Endometrial microvascular endothelial cells (primary cell): ENCODE results near the gene OGFOD3. TPM values are rescaled to one million over a fixed set of nuclear protein-coding genes. Genes with fewer than 3 reads are reported as not detected.
"Not testable (repeated sequence)": the region's sequence is repeated elsewhere in the genome, so short reads cannot be mapped to it uniquely, and the experiment has no call there.

Source experiments
- in situ Hi-C: cut with HindIII; loops from 2 replicates; pipeline ENCODE4 v1.10.0; 2017; ENCODE audit warnings: low sequenced_read_pairs, low pct_unique_long_range_greater_than_20kb; ENCODE audit errors: inconsistent ontology term
- total RNA-seq: library from RNA; depleted of rRNA; stranded (reverse); fragments of >200 nt; gene quantifications from one replicate; pipeline ENCODE4 v1.2.3, GENCODE V29; 2015; ENCODE audit errors: inconsistent ontology term

Gene OGFOD3
- total RNA-seq, 1 donor from 2014 or later: 33.4 TPM

- in situ Hi-C loops: no loop called here
Observed at GRCh38 chr17:82384730-82385481, 33.5 kb downstream of the OGFOD3 start.

- in situ Hi-C loops: no loop called here
Observed at GRCh38 chr17:82384051-82384729, 34.2 kb downstream of the OGFOD3 start.

DNA sequence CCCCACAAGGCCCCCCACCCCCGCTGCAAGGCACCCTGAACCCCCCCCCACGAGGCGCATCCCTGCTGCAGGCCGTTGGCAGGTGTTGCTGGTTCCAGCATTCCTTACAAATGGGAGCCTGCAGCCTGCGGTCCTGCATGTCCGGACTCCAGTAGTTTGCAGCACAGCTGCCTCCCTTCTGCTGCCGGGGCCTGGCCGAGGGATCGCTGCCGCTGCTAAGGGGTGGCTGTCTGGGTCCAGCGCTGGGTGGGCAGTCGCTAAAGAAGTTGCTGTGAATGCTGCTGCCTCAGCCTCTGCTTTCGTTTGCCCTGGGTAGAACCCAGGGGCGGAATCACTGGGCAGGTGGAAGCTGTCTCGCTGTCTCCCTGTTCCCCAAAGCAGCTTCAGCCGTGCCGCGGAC is 35.0 kb downstream of the OGFOD3 start:
- in situ Hi-C loops: no loop called here

DNA sequence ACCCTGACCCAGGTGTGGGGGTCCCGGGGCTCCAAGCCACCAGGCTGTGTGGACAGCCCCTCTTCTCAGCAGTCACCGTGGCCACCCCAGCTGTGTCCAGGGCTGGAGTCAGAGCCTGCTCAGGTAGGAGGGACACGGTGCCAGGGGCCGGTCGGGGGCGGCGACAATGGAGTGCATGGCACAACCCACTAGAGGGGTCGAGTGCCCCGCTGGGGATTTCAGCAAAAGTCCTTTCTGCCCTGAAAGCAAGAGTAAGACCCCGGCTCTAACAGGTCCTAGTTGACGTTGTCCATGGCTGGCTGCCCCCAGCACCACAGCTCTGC is 35.5 kb downstream of the OGFOD3 start:
- in situ Hi-C loops: no loop called here

- in situ Hi-C loops: not testable (repeated sequence)
Observed at GRCh38 chr17:82382220-82382932, 36.0 kb downstream of the OGFOD3 start.

GRCh38 chr17:82381703-82382009 is 36.7 kb downstream of the OGFOD3 start:
- in situ Hi-C loops: not testable (repeated sequence)

- in situ Hi-C loops: no loop called here
Observed at GRCh38 chr17:82380860-82381702, 37.3 kb downstream of the OGFOD3 start.

GRCh38 chr17:82378741-82379021 is 39.7 kb downstream of the OGFOD3 start:
- in situ Hi-C loops: no loop called here

GRCh38 chr17:82377924-82378740 is 40.3 kb downstream of the OGFOD3 start:
- in situ Hi-C loops: no loop called here

GRCh38 chr17:82377294-82377693 is 41.1 kb downstream of the OGFOD3 start:
- in situ Hi-C loops: not testable (repeated sequence)

- in situ Hi-C loops: no loop called here
Observed at GRCh38 chr17:82376042-82376730, 42.2 kb downstream of the OGFOD3 start.

- in situ Hi-C loops: no loop called here
Observed at GRCh38 chr17:82375359-82376041, 42.9 kb downstream of the OGFOD3 start.

DNA sequence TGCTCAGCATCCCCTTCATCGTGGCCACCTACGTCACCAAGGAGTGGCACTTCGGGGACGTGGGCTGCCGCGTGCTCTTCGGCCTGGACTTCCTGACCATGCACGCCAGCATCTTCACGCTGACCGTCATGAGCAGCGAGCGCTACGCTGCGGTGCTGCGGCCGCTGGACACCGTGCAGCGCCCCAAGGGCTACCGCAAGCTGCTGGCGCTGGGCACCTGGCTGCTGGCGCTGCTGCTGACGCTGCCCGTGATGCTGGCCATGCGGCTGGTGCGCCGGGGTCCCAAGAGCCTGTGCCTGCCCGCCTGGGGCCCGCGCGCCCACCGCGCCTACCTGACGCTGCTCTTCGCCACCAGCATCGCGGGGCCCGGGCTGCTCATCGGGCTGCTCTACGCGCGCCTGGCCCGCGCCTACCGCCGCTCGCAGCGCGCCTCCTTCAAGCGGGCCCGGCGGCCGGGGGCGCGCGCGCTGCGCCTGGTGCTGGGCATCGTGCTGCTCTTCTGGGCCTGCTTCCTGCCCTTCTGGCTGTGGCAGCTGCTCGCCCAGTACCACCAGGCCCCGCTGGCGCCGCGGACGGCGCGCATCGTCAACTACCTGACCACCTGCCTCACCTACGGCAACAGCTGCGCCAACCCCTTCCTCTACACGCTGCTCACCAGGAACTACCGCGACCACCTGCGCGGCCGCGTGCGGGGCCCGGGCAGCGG is 43.6 kb downstream of the OGFOD3 start:
- in situ Hi-C loops: no loop called here

DNA sequence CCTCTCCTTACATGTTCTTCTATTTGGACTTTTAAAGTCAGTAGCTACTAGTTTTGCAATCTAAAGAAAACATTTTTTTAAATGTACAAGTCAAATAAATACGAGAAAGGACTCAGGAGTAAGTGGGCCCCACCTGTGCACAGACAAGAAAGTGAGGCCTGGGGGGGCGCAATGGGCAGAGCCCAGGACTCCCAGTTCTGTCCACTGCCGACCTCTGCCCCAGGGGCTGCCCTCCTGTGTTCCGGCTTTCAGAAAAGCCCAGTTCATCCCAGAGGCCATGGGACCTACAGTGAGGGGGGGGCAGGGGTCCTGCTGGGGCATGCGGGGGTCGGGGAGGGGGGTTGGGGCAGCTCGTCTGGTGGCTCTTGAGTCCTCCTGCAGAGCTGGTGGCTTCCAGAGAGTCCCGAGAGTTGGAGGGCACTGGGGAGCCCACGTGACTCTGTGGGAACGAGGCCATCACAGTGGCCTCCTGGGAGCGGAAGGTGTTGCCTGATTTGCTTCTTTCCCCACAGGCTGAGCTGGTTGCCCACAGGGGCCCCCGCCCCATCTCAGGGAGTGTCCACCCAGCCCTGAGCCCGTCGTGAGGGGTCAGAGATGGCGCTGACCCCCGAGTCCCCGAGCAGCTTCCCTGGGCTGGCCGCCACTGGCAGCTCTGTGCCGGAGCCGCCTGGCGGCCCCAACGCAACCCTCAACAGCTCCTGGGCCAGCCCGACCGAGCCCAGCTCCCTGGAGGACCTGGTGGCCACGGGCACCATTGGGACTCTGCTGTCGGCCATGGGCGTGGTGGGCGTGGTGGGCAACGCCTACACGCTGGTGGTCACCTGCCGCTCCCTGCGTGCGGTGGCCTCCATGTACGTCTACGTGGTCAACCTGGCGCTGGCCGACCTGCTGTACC is 44.4 kb downstream of the OGFOD3 start:
- in situ Hi-C loops: no loop called here

DNA sequence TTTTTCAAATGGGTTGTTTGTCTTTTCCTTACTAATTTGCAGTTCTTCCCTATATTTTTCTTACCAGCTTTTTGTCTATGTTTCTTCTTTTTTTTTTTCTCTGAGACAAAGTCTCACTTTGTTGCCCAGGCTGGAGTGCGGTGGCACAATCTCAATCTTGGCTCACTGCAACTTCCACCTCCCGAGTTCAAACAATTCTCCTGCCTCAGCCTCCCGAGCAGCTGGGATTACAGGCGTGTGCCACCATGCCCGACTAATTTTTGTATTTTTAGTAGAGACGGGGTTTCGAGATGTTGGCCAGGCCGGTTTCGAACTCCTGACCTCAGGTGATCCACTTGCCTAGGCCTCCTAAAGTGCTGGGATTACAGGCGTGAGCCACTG is 45.3 kb downstream of the OGFOD3 start:
- in situ Hi-C loops: not testable (repeated sequence)
